PC-3 (cell line): ENCODE measurements around the gene ABHD2. TPM values are rescaled to one million over a fixed set of nuclear protein-coding genes. Genes with fewer than 3 reads are reported as not detected.

Experiments
- ATAC-seq: fragments of 200-7000 bp; cut with Tn5 transposase; 2 replicates; pipeline ENCODE4 v1.9.1; 2020; ENCODE audit warnings: mild to moderate bottlenecking, moderate library complexity
- BruUV-seq: library from RNA; stranded (reverse); fragments of 400-500 nt; replicated peaks from 2 replicates; lab custom pipeline; 2021; lab: Mats Ljungman, UMichigan
- CTCF ChIA-PET: fragments of 300-600 bp; sonication (Branson Sonifier 250); formaldehyde crosslinking; loops from one replicate; lab custom pipeline; 2022; ENCODE audit warnings: antibody characterized with exemption; lab: Charles Lee
- POLR2A ChIA-PET: fragments of 300-600 bp; sonication (Branson Sonifier 250); formaldehyde crosslinking; loops from one replicate; lab custom pipeline; 2022; ENCODE audit warnings: antibody characterized with exemption; ENCODE audit not compliant: unreplicated experiment; lab: Charles Lee
- DNase-seq: peaks from one replicate; pipeline ENCODE4 v3.0.0-alpha.2; 2015
- H2AFZ ChIP-seq: fragments of 300-600 bp; sonication (generic); 2 replicates; pipeline ENCODE4 v1.6.0; 2016; ENCODE audit warnings: antibody characterized with exemption, low read length
- H3F3A ChIP-seq: fragments of 300-600 bp; sonication (generic); one replicate; pipeline ENCODE4 v1.6.0; 2017; ENCODE audit warnings: antibody characterized with exemption, low read length, control low read depth, mild to moderate bottlenecking; ENCODE audit not compliant: unreplicated experiment
- H3K27ac ChIP-seq: fragments of 300-600 bp; sonication (generic); 2 replicates; pipeline ENCODE4 v1.5.1; 2016; ENCODE audit warnings: mild to moderate bottlenecking, low read length
- H3K27me3 ChIP-seq: fragments of 300-600 bp; sonication (generic); 2 replicates; pipeline ENCODE4 v1.6.1; 2016; ENCODE audit warnings: low read length, mixed read lengths
- H3K36me3 ChIP-seq: fragments of 300-600 bp; sonication (generic); 2 replicates; pipeline ENCODE4 v1.6.1; 2016; ENCODE audit warnings: low read depth, mixed run types, low read length, mixed read lengths
- H3K4me1 ChIP-seq: fragments of 300-600 bp; sonication (generic); 2 replicates; pipeline ENCODE4 v1.5.1; 2016; ENCODE audit warnings: low read length; ENCODE audit not compliant: insufficient read depth
- H3K4me2 ChIP-seq: fragments of 300-600 bp; sonication (generic); 2 replicates; pipeline ENCODE4 v1.6.0; 2016; ENCODE audit warnings: low read length
- H3K4me3 ChIP-seq: fragments of 300-600 bp; sonication (generic); 2 replicates; pipeline ENCODE4 v1.5.1; 2016; ENCODE audit warnings: mild to moderate bottlenecking, low read length, mixed read lengths
- H3K79me2 ChIP-seq: fragments of 300-600 bp; sonication (generic); 2 replicates; pipeline ENCODE4 v1.6.1; 2017; ENCODE audit warnings: low read length, mixed read lengths
- H3K9ac ChIP-seq: fragments of 300-600 bp; sonication (generic); 2 replicates; pipeline ENCODE4 v1.6.0; 2016; ENCODE audit warnings: mild to moderate bottlenecking, low read length
- H3K9me2 ChIP-seq: fragments of 300-600 bp; sonication (generic); replicated peaks from 2 replicates; pipeline ENCODE4 v1.6.1; 2016; ENCODE audit warnings: mixed run types, low read length, mixed read lengths
- H3K9me3 ChIP-seq: fragments of 300-600 bp; sonication (generic); 2 replicates; pipeline ENCODE4 v1.6.1; 2016; ENCODE audit warnings: low read length, mixed read lengths
- H4K20me1 ChIP-seq: fragments of 300-600 bp; sonication (generic); 2 replicates; pipeline ENCODE4 v1.6.1; 2016; ENCODE audit warnings: low read length, mixed read lengths
- CTCF ChIP-seq: fragments of 300-600 bp; sonication (generic); conservative IDR thresholded peaks from 2 replicates; pipeline ENCODE4 v1.5.1; 2017; ENCODE audit warnings: antibody characterized with exemption, low read depth, mild to moderate bottlenecking, low read length
- EZH2 ChIP-seq: fragments of 300-600 bp; sonication (generic); IDR thresholded peaks from one replicate; pipeline ENCODE4 v1.6.1; 2017; ENCODE audit warnings: antibody characterized with exemption, mild to moderate bottlenecking, low read length; ENCODE audit not compliant: unreplicated experiment
- EZH2phosphoT487 ChIP-seq: fragments of 300-600 bp; sonication (generic); IDR thresholded peaks from 2 replicates; pipeline ENCODE4 v1.6.1; 2018; ENCODE audit warnings: mild to moderate bottlenecking, antibody characterized with exemption, low read length, borderline replicate concordance
- intact Hi-C: fragments of 100-400 bp; cut with micrococcal nuclease; formaldehyde crosslinking; loops from 2 replicates; pipeline ENCODE4 v1.9.0; 2023
- total RNA-seq: library from RNA; depleted of rRNA; stranded (reverse); fragments of >200 nt; gene quantifications from 2 replicates; pipeline ENCODE4 v1.2.3, GENCODE V29; 2014

Gene ABHD2
- total RNA-seq, 1 experiment from 2014 or later: 34.0 TPM

- no peaks in the 10 kb centered on the region for H3K4me1 ChIP-seq
- no peak overlapping the region for H3K4me2 ChIP-seq
- no TSS peak for BruUV-seq
- no peaks in the 10 kb centered on the region for H3K9me2 ChIP-seq
- H3K9me3 ChIP-seq: no peaks in the 10 kb centered on the region
- TF ChIP-seq EZH2 (no peak), EZH2phosphoT487 (no peak), CTCF (no peak)
- no peak overlapping the region for H3K4me3 ChIP-seq
- no peaks in the 10 kb centered on the region for H3F3A ChIP-seq
- H3K36me3 ChIP-seq: peaks cover 13% of the 10 kb centered on the region; the same call in 1 of the 2 replicates
- ChIA-PET CTCF (no interaction called here), POLR2A (no interaction called here)
- H3K27ac ChIP-seq: no peak overlapping the region
- no peaks in the 10 kb centered on the region for H4K20me1 ChIP-seq
- H3K27me3 ChIP-seq: no peaks in the 10 kb centered on the region
- intact Hi-C loops: no loop called here
- no peak for ATAC-seq
- DNase-seq: no peak
- H3K79me2 ChIP-seq: no peaks in the 10 kb centered on the region
- no peak overlapping the region for H2AFZ ChIP-seq
- no peak overlapping the region for H3K9ac ChIP-seq
Observed at GRCh38 chr15:89150762-89151664, 62.8 kb downstream of the ABHD2 start.

GRCh38 chr15:89155122-89155521, 66.9 kb downstream of the ABHD2 start:
- ATAC-seq (no peak), DNase-seq (no peak)
- Histone ChIP-seq H3K79me2 (no peaks in the 10 kb centered on the region), H4K20me1 (no peaks in the 10 kb centered on the region), H3K9ac (no peak overlapping the region), H3F3A (no peaks in the 10 kb centered on the region), H3K4me3 (no peak overlapping the region), H3K36me3 (peaks cover 19% of the 10 kb centered on the region; the same call in 1 of the 2 replicates), H3K27me3 (no peaks in the 10 kb centered on the region), H3K9me2 (no peaks in the 10 kb centered on the region), H2AFZ (no peak overlapping the region), H3K4me2 (no peak overlapping the region), H3K27ac (no peak overlapping the region), H3K9me3 (no peaks in the 10 kb centered on the region), H3K4me1 (no peaks in the 10 kb centered on the region)
- ChIA-PET CTCF (no interaction called here), POLR2A (no interaction called here)
- TF ChIP-seq EZH2phosphoT487: no peak
- TF ChIP-seq EZH2: no peak
- TF ChIP-seq CTCF: no peak
- intact Hi-C loops: no loop called here
- no TSS peak for BruUV-seq

GRCh38 chr15:89155656-89156055, 67.4 kb downstream of the ABHD2 start:
- Histone ChIP-seq H3K4me2 (no peak overlapping the region), H3K4me3 (no peak overlapping the region), H3K36me3 (peaks cover 19% of the 10 kb centered on the region; the same call in 1 of the 2 replicates), H3K27ac (no peak overlapping the region), H3K27me3 (no peaks in the 10 kb centered on the region), H2AFZ (no peak overlapping the region), H3K9me2 (no peaks in the 10 kb centered on the region), H3K9me3 (no peaks in the 10 kb centered on the region), H3K4me1 (no peaks in the 10 kb centered on the region), H4K20me1 (no peaks in the 10 kb centered on the region), H3F3A (no peaks in the 10 kb centered on the region), H3K79me2 (no peaks in the 10 kb centered on the region), H3K9ac (no peak overlapping the region)
- no TSS peak for BruUV-seq
- intact Hi-C loops: no loop called here
- DNase-seq: no peak
- ChIA-PET POLR2A (no interaction called here), CTCF (no interaction called here)
- TF ChIP-seq CTCF: no peak
- no peak for TF ChIP-seq EZH2phosphoT487
- no peak for TF ChIP-seq EZH2
- ATAC-seq: no peak
